IMR-90 (cell line): ENCODE measurements around the gene PNO1. TPM values are rescaled to one million over a fixed set of nuclear protein-coding genes. Genes with fewer than 3 reads are reported as not detected.

Experiments
- ATAC-seq: fragments of 200-7000 bp; cut with Tn5 transposase; 2 replicates; pipeline ENCODE4 v1.9.1; 2020; ENCODE audit warnings: low read depth, mild to moderate bottlenecking, moderate library complexity
- BruUV-seq: library from RNA; stranded (reverse); fragments of 400-500 nt; replicated peaks from 2 replicates; lab custom pipeline; 2021; lab: Mats Ljungman, UMichigan
- CTCF ChIA-PET: fragments of 300-600 bp; formaldehyde crosslinking; extraction: SDS; loops from one replicate; lab custom pipeline; 2021; ENCODE audit warnings: antibody characterized with exemption; lab: Yijun Ruan, JAX
- POLR2A ChIA-PET: fragments of 300-600 bp; sonication (Branson Sonifier 250); formaldehyde crosslinking; loops from one replicate; lab custom pipeline; 2022; ENCODE audit warnings: antibody characterized with exemption; ENCODE audit not compliant: unreplicated experiment; lab: Charles Lee
- DNase-seq: peaks from one replicate; pipeline ENCODE4 v3.0.0; 2013
- H2AFZ ChIP-seq: replicated peaks from 2 replicates; pipeline ENCODE3; 2013; ENCODE audit warnings: low read length, mild to moderate bottlenecking; ENCODE audit not compliant: poor library complexity
- H2AK5ac ChIP-seq: 2 replicates; pipeline ENCODE4 v1.6.1; 2013; ENCODE audit warnings: low read depth, low read length, inconsistent platforms
- H2AK9ac ChIP-seq: replicated peaks from 2 replicates; pipeline ENCODE3; 2013; ENCODE audit warnings: mild to moderate bottlenecking, low read depth, low read length, moderate library complexity; ENCODE audit not compliant: poor library complexity
- H2BK120ac ChIP-seq: 2 replicates; pipeline ENCODE4 v1.6.1; 2013; ENCODE audit warnings: low read depth, low read length, inconsistent platforms
- H2BK15ac ChIP-seq: 3 replicates; pipeline ENCODE4 v1.6.1; 2013; ENCODE audit warnings: low read depth, low read length, inconsistent platforms
- H2BK20ac ChIP-seq: 2 replicates; pipeline ENCODE4 v1.6.1; 2013; ENCODE audit warnings: low read depth, mild to moderate bottlenecking, inconsistent platforms, low read length, moderate library complexity
- H2BK5ac ChIP-seq: 2 replicates; pipeline ENCODE4 v1.6.1; 2013; ENCODE audit warnings: mild to moderate bottlenecking, low read depth, low read length, inconsistent platforms; ENCODE audit not compliant: poor library complexity, severe bottlenecking
- H3K14ac ChIP-seq: replicated peaks from 2 replicates; pipeline ENCODE4 v1.6.1; 2013; ENCODE audit warnings: low read depth, low read length, inconsistent platforms
- H3K18ac ChIP-seq: 2 replicates; pipeline ENCODE4 v1.6.1; 2013; ENCODE audit warnings: low read depth, low read length, control low read depth
- H3K23ac ChIP-seq: 2 replicates; pipeline ENCODE4 v1.6.1; 2013; ENCODE audit warnings: low read depth, low read length, inconsistent platforms
- H3K27ac ChIP-seq: 2 replicates; pipeline ENCODE4 v1.5.1; 2013; ENCODE audit warnings: mild to moderate bottlenecking, control low read depth, low read length; ENCODE audit not compliant: insufficient read depth
- H3K27me3 ChIP-seq: 2 replicates; pipeline ENCODE4 v1.6.1; 2013; ENCODE audit warnings: low read length; ENCODE audit not compliant: control insufficient read depth, insufficient read depth
- H3K36me3 ChIP-seq: 2 replicates; pipeline ENCODE4 v1.6.1; 2013; ENCODE audit warnings: low read length, mixed read lengths; ENCODE audit not compliant: control insufficient read depth, insufficient read depth
- H3K4ac ChIP-seq: 2 replicates; pipeline ENCODE4 v1.6.1; 2013; ENCODE audit warnings: low read depth, low read length, inconsistent platforms
- H3K4me1 ChIP-seq: 2 replicates; pipeline ENCODE4 v1.6.1; 2013; ENCODE audit warnings: low read length, mixed read lengths; ENCODE audit not compliant: control insufficient read depth, insufficient read depth
- H3K4me2 ChIP-seq: 2 replicates; pipeline ENCODE4 v1.6.1; 2013; ENCODE audit warnings: low read depth, mild to moderate bottlenecking, control low read depth, low read length, moderate library complexity
- H3K4me3 ChIP-seq: 2 replicates; pipeline ENCODE4 v1.5.1; 2013; ENCODE audit warnings: low read depth, mild to moderate bottlenecking, control low read depth, low read length, moderate library complexity; ENCODE audit not compliant: insufficient read depth
- H3K56ac ChIP-seq: 2 replicates; pipeline ENCODE4 v1.6.1; 2013; ENCODE audit warnings: low read length, inconsistent platforms; ENCODE audit not compliant: insufficient read depth; ENCODE audit errors: extremely low read depth
- H3K79me1 ChIP-seq, 2 experiments: 2 replicates each; pipeline ENCODE4 v1.6.1; 2013; ENCODE audit warnings: low read length in 2 of 2, inconsistent platforms in 1 of 2, low read depth in 1 of 2
- H3K9ac ChIP-seq: 2 replicates; pipeline ENCODE4 v1.6.1; 2013; ENCODE audit warnings: low read depth, low read length, control low read depth
- H3K9me1 ChIP-seq: 2 replicates; pipeline ENCODE4 v1.6.1; 2013; ENCODE audit warnings: low read length, inconsistent platforms; ENCODE audit not compliant: insufficient read depth
- H3K9me3 ChIP-seq: 2 replicates; pipeline ENCODE4 v1.6.1; 2013; ENCODE audit warnings: low read length; ENCODE audit not compliant: control insufficient read depth, insufficient read depth
- H4K20me1 ChIP-seq: 2 replicates; pipeline ENCODE4 v1.6.1; 2013; ENCODE audit warnings: low read length, inconsistent platforms; ENCODE audit not compliant: insufficient read depth
- H4K5ac ChIP-seq: 2 replicates; pipeline ENCODE4 v1.6.1; 2013; ENCODE audit warnings: mild to moderate bottlenecking, low read depth, low read length, control low read depth
- H4K8ac ChIP-seq, 2 experiments: 2 replicates each; pipeline ENCODE4 v1.6.1; 2013; ENCODE audit warnings: low read depth in 2 of 2, low read length in 2 of 2, control low read depth in 1 of 2, inconsistent platforms in 1 of 2
- H4K91ac ChIP-seq: 2 replicates; pipeline ENCODE4 v1.6.1; 2013; ENCODE audit warnings: low read depth, low read length, inconsistent platforms; ENCODE audit not compliant: insufficient read depth
- MXI1 ChIP-seq: IDR thresholded peaks from 2 replicates; pipeline ENCODE4 v1.6.1; 2012; ENCODE audit warnings: low read depth, mild to moderate bottlenecking, low read length, moderate library complexity, borderline replicate concordance
- dilution Hi-C: fragments of 300-500 bp; cut with HindIII; formaldehyde crosslinking; loops from one replicate; pipeline ENCODE4 v1.14.3; 2018; ENCODE audit warnings: low sequenced_read_pairs; ENCODE audit not compliant: unreplicated experiment
- in situ Hi-C: fragments of 300-500 bp; cut with MboI; formaldehyde crosslinking; loops from 3 replicates; pipeline ENCODE4 v1.14.3; 2019; ENCODE audit warnings: low sequenced_read_pairs, inconsistent platforms, mixed read lengths
- intact Hi-C: fragments of 100-400 bp; cut with micrococcal nuclease; formaldehyde crosslinking; loops from 2 replicates; pipeline ENCODE4 v1.10.0; 2022
- polyA plus RNA-seq, 3 experiments: library from polyadenylated mRNA; depleted of rRNA; stranded (reverse); fragments of >200 nt; gene quantifications; 2 replicates each; pipeline ENCODE4 v1.2.3, GENCODE V29; 2012; ENCODE audit warnings: low replicate concordance in 1 of 3
- total RNA-seq: library from RNA; depleted of rRNA; stranded (reverse); fragments of >200 nt; gene quantifications from 2 replicates; pipeline ENCODE4 v1.2.3, GENCODE V29; 2012

PNO1 gene
- total and polyA plus RNA-seq, 2 of the 4 experiments (the other 2 are of a cell fraction), result 12.8 to 14.7 TPM

GRCh38 chr2:68206793-68207192 lies 49.1 kb downstream of the PNO1 start:
- Histone ChIP-seq H2AK9ac (no peak overlapping the region), H3K9ac (no peak overlapping the region), H2AK5ac (no peak overlapping the region), H3K23ac (no peak overlapping the region), H3K27me3 (no peaks in the 10 kb centered on the region), H3K18ac (no peak overlapping the region), H3K9me1 (no peaks in the 10 kb centered on the region; the same call in 1 of the 2 replicates), H3K27ac (no peak overlapping the region), H3K4ac (no peak overlapping the region), H2BK15ac (no peak overlapping the region), H2AFZ (no peak overlapping the region), H3K4me3 (no peak overlapping the region), H4K91ac (no peak overlapping the region), H3K4me1 (peaks cover 2% of the 10 kb centered on the region; the same call in 1 of the 2 replicates), H4K20me1 (peaks cover 54% of the 10 kb centered on the region), H3K36me3 (no peaks in the 10 kb centered on the region), H3K79me1 (peaks cover 2 to 62% of the 10 kb centered on the region in 2 experiments; a peak in 3 of 4 replicates), H3K4me2 (no peak overlapping the region), H2BK20ac (no peak overlapping the region), H3K9me3 (no peaks in the 10 kb centered on the region), H2BK5ac (no peak overlapping the region), H2BK120ac (no peak overlapping the region), H4K8ac (no peak overlapping the region), H4K5ac (no peak overlapping the region), H3K14ac (no peak overlapping the region), H3K56ac (no peak overlapping the region)
- ChIA-PET CTCF (interaction anchor here (0.7 to 1.3 kb wide), 4 partner anchors 10 to 864 kb away, joined by 3 to 6 read pairs (median 4); no protein-coding TSS in a partner anchor), POLR2A (no interaction called here)
- ATAC-seq (no peak), DNase-seq (no peak)
- in situ Hi-C loops (no loop called here), dilution Hi-C loops (no loop called here), intact Hi-C loops (no loop called here)
- TF ChIP-seq MXI1, result no peak
- no TSS peak for BruUV-seq
